Activated CD4-positive, alpha-beta T cell treated with anti-CD3 and anti-CD28 coated beads, Interleukin-2, amount 50 U/mL, for 48 hours (primary cell): Measurements from ENCODE around the gene DNM3.
"Not testable (repeated sequence)": the region's sequence is repeated elsewhere in the genome, so short reads cannot be mapped to it uniquely, and the experiment has no call there.

ENCODE experiments used
- DNase-seq, 2 experiments: peaks; one replicate each; pipeline ENCODE4 v3.0.0-alpha.2; 2020

Gene DNM3

GRCh38 chr1:172345077-172345476 is 503.8 kb downstream of the DNM3 start:
- DNase-seq, result no peak

GRCh38 chr1:172347416-172347815 is 506.1 kb downstream of the DNM3 start:
- no peak for DNase-seq

GRCh38 chr1:172350856-172351255 is 509.6 kb downstream of the DNM3 start:
- no peak for DNase-seq

GRCh38 chr1:172351346-172351745 is 510.0 kb downstream of the DNM3 start:
- DNase-seq, result no peak

GRCh38 chr1:172351754-172352161 is 510.5 kb downstream of the DNM3 start:
- no peak for DNase-seq

- DNase-seq, result no peak
Measured at GRCh38 chr1:172352435-172352834, 511.1 kb downstream of the DNM3 start.

GRCh38 chr1:172354291-172355274 is 513.3 kb downstream of the DNM3 start:
- DNase-seq, result no peak

GRCh38 chr1:172356620-172357019 is 515.3 kb downstream of the DNM3 start:
- DNase-seq, result no peak

- no peak for DNase-seq
Measured at GRCh38 chr1:172357753-172358385, 516.6 kb downstream of the DNM3 start.

GRCh38 chr1:172359491-172359999 is 518.2 kb downstream of the DNM3 start:
- DNase-seq, result no peak

- DNase-seq, result no peak
Measured at GRCh38 chr1:172360511-172360910, 519.2 kb downstream of the DNM3 start.

- no peak for DNase-seq
Measured at GRCh38 chr1:172360985-172361384, 519.7 kb downstream of the DNM3 start.

GRCh38 chr1:172363852-172364251 is 522.6 kb downstream of the DNM3 start:
- DNase-seq, result no peak

GRCh38 chr1:172371646-172372045 is 530.3 kb downstream of the DNM3 start:
- DNase-seq, result not testable (repeated sequence)

- DNase-seq, result no peak
Measured at GRCh38 chr1:172373864-172374263, 532.6 kb downstream of the DNM3 start.

- no peak for DNase-seq
Measured at GRCh38 chr1:172375211-172375631, 533.9 kb downstream of the DNM3 start.

GRCh38 chr1:172376431-172376830 is 535.1 kb downstream of the DNM3 start:
- no peak for DNase-seq

GRCh38 chr1:172377565-172377964 is 536.3 kb downstream of the DNM3 start:
- DNase-seq, result no peak

- no peak for DNase-seq
Measured at GRCh38 chr1:172378109-172378760, 536.9 kb downstream of the DNM3 start.

GRCh38 chr1:172380441-172381244 is 539.3 kb downstream of the DNM3 start:
- no peak for DNase-seq

GRCh38 chr1:172381946-172382345 is 540.6 kb downstream of the DNM3 start:
- no peak for DNase-seq

GRCh38 chr1:172382406-172382805 is 541.1 kb downstream of the DNM3 start:
- no peak for DNase-seq
